Nephron progenitor cell (in vitro differentiated cells): ENCODE data around the gene THSD4.

Experiments
- DNase-seq: peaks from one replicate; pipeline ENCODE4 v3.0.0; 2021
- H3K27ac Mint-ChIP-seq: 2 replicates; pipeline ENCODE4 v1.8.0; 2021; ENCODE audit warnings: mild to moderate bottlenecking, moderate library complexity, mixed read lengths
- H3K27me3 Mint-ChIP-seq: 2 replicates; pipeline ENCODE4 v1.8.0; 2021; ENCODE audit warnings: mild to moderate bottlenecking, low read depth, mixed read lengths; ENCODE audit not compliant: poor library complexity
- H3K36me3 Mint-ChIP-seq: 2 replicates; pipeline ENCODE4 v1.8.0; 2021; ENCODE audit warnings: low read depth, mixed read lengths
- H3K4me1 Mint-ChIP-seq: 2 replicates; pipeline ENCODE4 v1.8.0; 2021; ENCODE audit warnings: mixed read lengths
- H3K4me3 Mint-ChIP-seq: 2 replicates; pipeline ENCODE4 v1.8.0; 2021; ENCODE audit warnings: mild to moderate bottlenecking, moderate library complexity, mixed read lengths
- H3K9me3 Mint-ChIP-seq: 2 replicates; pipeline ENCODE4 v1.8.0; 2021; ENCODE audit warnings: mild to moderate bottlenecking, moderate library complexity, mixed read lengths
- CTCF ChIP-seq: fragments of 200-600 bp; sonication (generic); IDR thresholded peaks from 2 replicates; pipeline ENCODE4 v1.5.0; 2021; ENCODE audit warnings: antibody characterized with exemption

THSD4 gene

GRCh38 chr15:71451130-71451529 is 335.9 kb downstream of the THSD4 start:
- H3K27ac Mint-ChIP-seq, result peak overlapping the region; percentile 80
- no peaks in the 10 kb centered on the region for H3K9me3 Mint-ChIP-seq
- H3K36me3 Mint-ChIP-seq, result no peaks in the 10 kb centered on the region
- peaks cover 3% of the 10 kb centered on the region for H3K27me3 Mint-ChIP-seq
- TF ChIP-seq CTCF, result no peak
- no peak for DNase-seq
- no peak overlapping the region for H3K4me3 Mint-ChIP-seq
- peaks cover 66% of the 10 kb centered on the region for H3K4me1 Mint-ChIP-seq

- no peak overlapping the region for H3K27ac Mint-ChIP-seq
- no peaks in the 10 kb centered on the region for H3K9me3 Mint-ChIP-seq
- peaks cover 68% of the 10 kb centered on the region for H3K4me1 Mint-ChIP-seq
- DNase-seq, result no peak
- no peak for TF ChIP-seq CTCF
- no peaks in the 10 kb centered on the region for H3K36me3 Mint-ChIP-seq
- H3K4me3 Mint-ChIP-seq, result no peak overlapping the region
- H3K27me3 Mint-ChIP-seq, result peaks cover 3% of the 10 kb centered on the region
Observed at GRCh38 chr15:71452893-71453292, 337.6 kb downstream of the THSD4 start.

GRCh38 chr15:71454462-71454996 is 339.3 kb downstream of the THSD4 start:
- no peak for DNase-seq
- H3K36me3 Mint-ChIP-seq, result no peaks in the 10 kb centered on the region
- no peak for TF ChIP-seq CTCF
- H3K4me1 Mint-ChIP-seq, result peaks cover 60% of the 10 kb centered on the region
- H3K27me3 Mint-ChIP-seq, result peaks cover 3% of the 10 kb centered on the region
- no peaks in the 10 kb centered on the region for H3K9me3 Mint-ChIP-seq
- H3K4me3 Mint-ChIP-seq, result no peak overlapping the region
- peak overlapping the region; percentile 96 for H3K27ac Mint-ChIP-seq

- H3K4me1 Mint-ChIP-seq, result peaks cover 58% of the 10 kb centered on the region
- no peaks in the 10 kb centered on the region for H3K9me3 Mint-ChIP-seq
- H3K36me3 Mint-ChIP-seq, result no peaks in the 10 kb centered on the region
- no peak for DNase-seq
- peaks cover 3% of the 10 kb centered on the region for H3K27me3 Mint-ChIP-seq
- H3K27ac Mint-ChIP-seq, result peak overlapping the region; percentile 96
- TF ChIP-seq CTCF, result no peak
- H3K4me3 Mint-ChIP-seq, result no peak overlapping the region
Observed at GRCh38 chr15:71455107-71455506, 339.8 kb downstream of the THSD4 start.

GRCh38 chr15:71455878-71456277 is 340.6 kb downstream of the THSD4 start:
- H3K36me3 Mint-ChIP-seq, result no peaks in the 10 kb centered on the region
- TF ChIP-seq CTCF, result no peak
- DNase-seq, result no peak

GRCh38 chr15:71456362-71456761 is 341.1 kb downstream of the THSD4 start:
- no peak for TF ChIP-seq CTCF
- Mint-ChIP-seq H3K27me3 (peaks cover 3% of the 10 kb centered on the region), H3K4me3 (no peak overlapping the region), H3K4me1 (peaks cover 58% of the 10 kb centered on the region), H3K27ac (no peak overlapping the region), H3K36me3 (no peaks in the 10 kb centered on the region), H3K9me3 (no peaks in the 10 kb centered on the region)
- DNase-seq, result no peak

More at GRCh38 chr15:71455878-71456277, 340.6 kb downstream of the THSD4 start:
- H3K4me1 Mint-ChIP-seq, result peaks cover 59% of the 10 kb centered on the region
- no peak overlapping the region for H3K4me3 Mint-ChIP-seq
- peaks cover 3% of the 10 kb centered on the region for H3K27me3 Mint-ChIP-seq
- H3K9me3 Mint-ChIP-seq, result no peaks in the 10 kb centered on the region
- peak overlapping the region; percentile 96 for H3K27ac Mint-ChIP-seq
